ENCODE data around the gene ASTL. TPM values are rescaled to one million over a fixed set of nuclear protein-coding genes. Genes with fewer than 3 reads are reported as not detected.

The ASTL gene
- total RNA-seq, 1 experiment from 2014 or later = not detected

- Histone ChIP-seq H4K20me1 (ENCODE audit: low read length) (no peaks in the 10 kb centered on the region), H2AFZ (ENCODE audit: low read length) (no peak overlapping the region), H3F3A (ENCODE audit: low read length, unreplicated experiment) (no peaks in the 10 kb centered on the region), H3K4me3 (ENCODE audit: low read length) (no peak overlapping the region), H3K9ac (ENCODE audit: low read length) (no peak overlapping the region), H3K4me2 (ENCODE audit: low read length) (no peak overlapping the region), H3K79me2 (ENCODE audit: low read length) (no peaks in the 10 kb centered on the region), H3K9me2 (replicated peaks; ENCODE audit: low read length) (no peaks in the 10 kb centered on the region), H3K4me1 (ENCODE audit: insufficient read depth, low read length) (no peaks in the 10 kb centered on the region), H3K36me3 (ENCODE audit: low read depth, low read length) (no peaks in the 10 kb centered on the region), H3K27ac (ENCODE audit: low read length) (no peak overlapping the region), H3K9me3 (ENCODE audit: low read length) (no peaks in the 10 kb centered on the region), H3K27me3 (ENCODE audit: low read length) (no peaks in the 10 kb centered on the region)
- ChIA-PET POLR2A (ENCODE audit: unreplicated experiment) (no interaction called here), CTCF (no interaction called here)
- ATAC-seq (no peak), DNase-seq (no peak)
- TF ChIP-seq EZH2phosphoT487 (IDR thresholded peaks at IDR 0.05; ENCODE audit: borderline replicate concordance, low read length) = no peak
- TF ChIP-seq CTCF (conservative IDR thresholded peaks at IDR 0.05; ENCODE audit: low read depth, low read length) = no peak
- TF ChIP-seq EZH2 (IDR thresholded peaks at IDR 0.05; ENCODE audit: low read length, unreplicated experiment) = no peak
- intact Hi-C loops (cut with micrococcal nuclease) = no loop called here
- BruUV-seq (replicated peaks) = no TSS peak
These were observed 30.6 kb downstream of the ASTL start for GRCh38 chr2:96107708-96108065.

- no TSS peak for BruUV-seq (replicated peaks)
- Histone ChIP-seq H3K4me2 (ENCODE audit: low read length) (no peak overlapping the region), H3K9me2 (replicated peaks; ENCODE audit: low read length) (no peaks in the 10 kb centered on the region), H3K27me3 (ENCODE audit: low read length) (no peaks in the 10 kb centered on the region), H4K20me1 (ENCODE audit: low read length) (no peaks in the 10 kb centered on the region), H3F3A (ENCODE audit: low read length, unreplicated experiment) (no peaks in the 10 kb centered on the region), H3K27ac (ENCODE audit: low read length) (no peak overlapping the region), H3K36me3 (ENCODE audit: low read depth, low read length) (no peaks in the 10 kb centered on the region), H3K4me1 (ENCODE audit: insufficient read depth, low read length) (no peaks in the 10 kb centered on the region), H3K79me2 (ENCODE audit: low read length) (no peaks in the 10 kb centered on the region), H2AFZ (ENCODE audit: low read length) (no peak overlapping the region), H3K4me3 (ENCODE audit: low read length) (no peak overlapping the region), H3K9ac (ENCODE audit: low read length) (no peak overlapping the region), H3K9me3 (ENCODE audit: low read length) (no peaks in the 10 kb centered on the region)
- DNase-seq = no peak
- TF ChIP-seq EZH2phosphoT487 (IDR thresholded peaks at IDR 0.05; ENCODE audit: borderline replicate concordance, low read length) = no peak
- no peak for TF ChIP-seq EZH2 (IDR thresholded peaks at IDR 0.05; ENCODE audit: low read length, unreplicated experiment)
- TF ChIP-seq CTCF (conservative IDR thresholded peaks at IDR 0.05; ENCODE audit: low read depth, low read length) = no peak
- POLR2A ChIA-PET (ENCODE audit: unreplicated experiment) = no interaction called here
- intact Hi-C loops (cut with micrococcal nuclease) = no loop called here
- ATAC-seq = no peak
- CTCF ChIA-PET = no interaction called here
These were observed 31.2 kb downstream of the ASTL start for GRCh38 chr2:96106991-96107707.

GRCh38 chr2:96105994-96106715 is 32.1 kb downstream of the ASTL start:
- H3K36me3 ChIP-seq (ENCODE audit: low read depth, low read length) = no peaks in the 10 kb centered on the region
- TF ChIP-seq EZH2phosphoT487 (IDR thresholded peaks at IDR 0.05; ENCODE audit: borderline replicate concordance, low read length) (no peak), EZH2 (IDR thresholded peaks at IDR 0.05; ENCODE audit: low read length, unreplicated experiment) (no peak), CTCF (conservative IDR thresholded peaks at IDR 0.05; ENCODE audit: low read depth, low read length) (no peak)
- H3K9me3 ChIP-seq (ENCODE audit: low read length) = no peaks in the 10 kb centered on the region
- H4K20me1 ChIP-seq (ENCODE audit: low read length) = no peaks in the 10 kb centered on the region
- H2AFZ ChIP-seq (ENCODE audit: low read length) = no peak overlapping the region
- CTCF ChIA-PET = no interaction called here
- no peaks in the 10 kb centered on the region for H3F3A ChIP-seq (ENCODE audit: low read length, unreplicated experiment)
- no peaks in the 10 kb centered on the region for H3K4me1 ChIP-seq (ENCODE audit: insufficient read depth, low read length)
- no peak for DNase-seq
- no peaks in the 10 kb centered on the region for H3K9me2 ChIP-seq (replicated peaks; ENCODE audit: low read length)
- no peaks in the 10 kb centered on the region for H3K79me2 ChIP-seq (ENCODE audit: low read length)
- intact Hi-C loops (cut with micrococcal nuclease) = no loop called here
- H3K27ac ChIP-seq (ENCODE audit: low read length) = no peak overlapping the region
- POLR2A ChIA-PET (ENCODE audit: unreplicated experiment) = no interaction called here
- no peaks in the 10 kb centered on the region for H3K27me3 ChIP-seq (ENCODE audit: low read length)
- BruUV-seq (replicated peaks) = no TSS peak
- no peak for ATAC-seq
- H3K4me2 ChIP-seq (ENCODE audit: low read length) = no peak overlapping the region
- no peak overlapping the region for H3K9ac ChIP-seq (ENCODE audit: low read length)
- H3K4me3 ChIP-seq (ENCODE audit: low read length) = no peak overlapping the region

Measured in PC-3 (cell line).